Measurements from ENCODE around the gene ATP8B1. TPM values are rescaled to one million over a fixed set of nuclear protein-coding genes. Genes with fewer than 3 reads are reported as not detected.
A peak's percentile ranks its signal among the peaks of the same experiment; 100 is the strongest.

The ATP8B1 gene
- total and polyA plus RNA-seq, 9 of the 15 experiments (the other 6 are each of a cell fraction or from before 2014, with no cell fraction given), result 0.01 to 0.22 (median 0.03) TPM; not detected in 3

GRCh38 chr18:57666818-57667497 is 136.2 kb downstream of the ATP8B1 start (continued):
- TF ChIP-seq RFX5 (IDR thresholded peaks at IDR 0.05; ENCODE audit: low read depth, low read length), result 0 out of 2 replicates have a peak, but pooled peaks have one; percentile 57
- peak; percentile 25 to 74; a peak in 2 of 4 replicates for TF ChIP-seq RCOR1 (IDR thresholded peaks at IDR 0.05; ENCODE audit: borderline replicate concordance in 1 of 2, low read depth in 2 of 2, low read length in 2 of 2)
- peak; percentile 93 for TF ChIP-seq CBFA2T3 (IDR thresholded peaks at IDR 0.05)
- TF ChIP-seq FOSL1 (tag; conservative IDR thresholded peaks at IDR 0.05), result peak; percentile 75
- peak; percentile 86 for TF ChIP-seq PML (IDR thresholded peaks at IDR 0.05; ENCODE audit: low read length)
- 0 out of 2 replicates have a peak, but pooled peaks have one; percentile 68 for TF ChIP-seq NBN (IDR thresholded peaks at IDR 0.05; ENCODE audit: low read depth)
- peak; percentile 46 to 55; a peak in 2 of 4 replicates for TF ChIP-seq MNT (conservative IDR thresholded peaks at IDR 0.05)
- TF ChIP-seq GATA2 (CRISPR knock-in tag; IDR thresholded peaks at IDR 0.05), result peak; percentile 63
- no peak for TF ChIP-seq TRIM25 (IDR thresholded peaks at IDR 0.05; ENCODE audit: borderline replicate concordance)
- TF ChIP-seq SMARCA4 (IDR thresholded peaks at IDR 0.05), result peak; percentile 86
- TF ChIP-seq SMAD4 (CRISPR knock-in tag; conservative IDR thresholded peaks at IDR 0.05), result peak; percentile 96
- peak in 1 of 2 experiments; percentile 65; a peak in 1 of 4 replicates for TF ChIP-seq ARNT (IDR thresholded peaks at IDR 0.05)
- no peak for TF ChIP-seq E2F4 (CRISPR knock-in tag; IDR thresholded peaks at IDR 0.05; ENCODE audit: low read depth)
- peak; percentile 91 to 94 for TF ChIP-seq TRIM24 (IDR thresholded peaks at IDR 0.05)
- TF ChIP-seq TBL1XR1 (IDR thresholded peaks at IDR 0.05; ENCODE audit: low read length in 2 of 2), result peak; percentile 43 to 92; a peak in 2 of 4 replicates
- no peak for TF ChIP-seq STAG1 (CRISPR knock-in tag; IDR thresholded peaks at IDR 0.05; ENCODE audit: borderline replicate concordance)
- peak; percentile 33 for TF ChIP-seq E2F8 (IDR thresholded peaks at IDR 0.05; ENCODE audit: low read depth, partially characterized antibody)
- TF ChIP-seq HDAC2 (IDR thresholded peaks at IDR 0.05), result 0 out of 2 replicates have a peak, but pooled peaks have one; percentile 31
- 0 out of 2 replicates have a peak, but pooled peaks have one; percentile 37 for TF ChIP-seq LCOR (CRISPR knock-in tag; IDR thresholded peaks at IDR 0.05)
- TF ChIP-seq MTA2 (IDR thresholded peaks at IDR 0.05; ENCODE audit: low read depth), result peak; percentile 78
- TF ChIP-seq GABPB1 (CRISPR knock-in tag; IDR thresholded peaks at IDR 0.05), result no peak
- no peak for TF ChIP-seq SP1 (CRISPR knock-in tag; IDR thresholded peaks at IDR 0.05)
- peak; percentile 73 for TF ChIP-seq DACH1 (IDR thresholded peaks at IDR 0.05; ENCODE audit: partially characterized antibody)
